ENCODE measurements around the gene TTC7B. TPM values are rescaled to one million over a fixed set of nuclear protein-coding genes. Genes with fewer than 3 reads are reported as not detected.
A peak's percentile ranks its signal among the peaks of the same experiment; 100 is the strongest.

TTC7B gene
- total RNA-seq (10 to 100 TPM; 11.7 to 58.4 (median 25.6) TPM), polyA plus RNA-seq (10 to 100 TPM in 2 of 3 donors, 1 to 10 TPM in 1; 10.0 to 13.6 (median 11.7) TPM)
- long read RNA-seq, donor 1, full-length matches to known transcripts: 1 of 1 reads
- long read RNA-seq, donor 1, partial matches to known transcripts: 0 of 1 reads
- long read RNA-seq, donor 1, other reads (novel, unspliced or antisense): 0 of 1 reads
- long read RNA-seq, donor 2, full-length matches to known transcripts: 1 of 1 reads
- long read RNA-seq, donor 2, partial matches to known transcripts: 0 of 1 reads
- long read RNA-seq, donor 2, other reads (novel, unspliced or antisense): 0 of 1 reads
- long read RNA-seq, donor 3: 0 reads
- long read RNA-seq, donor 4, partial matches to known transcripts: 0 of 2 reads
- long read RNA-seq, donor 4, other reads (novel, unspliced or antisense): 2 of 2 reads
- long read RNA-seq, donor 5, full-length matches to known transcripts: 25 of 34 reads
- long read RNA-seq, donor 5, partial matches to known transcripts: 1 of 34 reads
- long read RNA-seq, donor 5, other reads (novel, unspliced or antisense): 8 of 34 reads
- long read RNA-seq, donor 6, partial matches to known transcripts: 2 of 3 reads
- long read RNA-seq, donor 6, other reads (novel, unspliced or antisense): 1 of 3 reads
- long read RNA-seq, donor 7, full-length matches to known transcripts: 1 of 1 reads
- long read RNA-seq, donor 7, partial matches to known transcripts: 0 of 1 reads
- long read RNA-seq, donor 7, other reads (novel, unspliced or antisense): 0 of 1 reads
- long read RNA-seq, donor 8, full-length matches to known transcripts: 1 of 1 reads
- long read RNA-seq, donor 8, partial matches to known transcripts: 0 of 1 reads
- long read RNA-seq, donor 8, other reads (novel, unspliced or antisense): 0 of 1 reads
- long read RNA-seq, donor 9: 0 reads
- long read RNA-seq, donor 10: 0 reads

GRCh38 chr14:90815822-90816662, at the start of gene TTC7B:
Gene TTC7B (minus strand): TSS chr14:90816430. CDS start chr14:90816295, 135 bp downstream.
- TF ChIP-seq POLR2A (IDR thresholded peaks at IDR 0.05) (no peak), CTCF (IDR thresholded peaks at IDR 0.05) (peak in 1 of 6 experiments; percentile 35)
- Histone ChIP-seq H3K4me1 (replicated peaks in 1 of 2) (peaks cover 4 to 14% of the 10 kb centered on the region in 2 donors), H3K36me3 (replicated peaks in 1 of 2) (no peaks in the 10 kb centered on the region), H3K9me3 (replicated peaks in 1 of 3) (no peaks in the 10 kb centered on the region), H3K4me3 (peak within 1 kb of the TSS in 2 of 4 donors; percentile 37 to 85), H3K27ac (peak within 1 kb of the TSS in 1 of 5 donors; percentile 61), H3K27me3 (no peaks in the 10 kb centered on the region)
- 0 to 11% (median 4%) methylated on average over 3 to 110 of the region's 111 CpGs for WGBS, 4 donors
- DNase-seq: peak in 5 of 7 donors; percentile 31 to 59 (median 38)
- intact Hi-C loops (cut with DNase I): no loop called here

GRCh38 chr14:90864741-90865140, 48.5 kb upstream of the TTC7B start:
- H3K4me1 ChIP-seq (replicated peaks in 1 of 2): no peaks in the 10 kb centered on the region
- 94 to 100% (median 97%) methylated on average over 2 of the region's 2 CpGs for WGBS, 4 donors

GRCh38 chr14:90858511-90858910, 42.3 kb upstream of the TTC7B start:
- no peak for DNase-seq

More at GRCh38 chr14:90864741-90865140, 48.5 kb upstream of the TTC7B start:
- no peak for DNase-seq
- Histone ChIP-seq H3K9me3 (replicated peaks in 1 of 3) (no peaks in the 10 kb centered on the region), H3K27me3 (no peaks in the 10 kb centered on the region), H3K4me3 (no peak overlapping the region), H3K27ac (no peak overlapping the region), H3K36me3 (replicated peaks in 1 of 2) (no peaks in the 10 kb centered on the region)
- TF ChIP-seq POLR2A (IDR thresholded peaks at IDR 0.05) (no peak), CTCF (IDR thresholded peaks at IDR 0.05) (no peak)
- intact Hi-C loops (cut with DNase I): no loop called here

More at GRCh38 chr14:90858511-90858910, 42.3 kb upstream of the TTC7B start:
- WGBS, 4 donors: 83 to 89% (median 89%) methylated on average over 5 of the region's 5 CpGs
- intact Hi-C loops (cut with DNase I): no loop called here
- Histone ChIP-seq H3K4me3 (no peak overlapping the region), H3K27ac (no peak overlapping the region), H3K9me3 (replicated peaks in 1 of 3) (no peaks in the 10 kb centered on the region), H3K36me3 (replicated peaks in 1 of 2) (no peaks in the 10 kb centered on the region), H3K4me1 (replicated peaks in 1 of 2) (no peaks in the 10 kb centered on the region), H3K27me3 (no peaks in the 10 kb centered on the region)
- TF ChIP-seq CTCF (IDR thresholded peaks at IDR 0.05) (no peak), POLR2A (IDR thresholded peaks at IDR 0.05) (no peak)

Measured in adrenal gland (tissue), 19 donors.